ENCODE data around the gene MFAP3L.
A peak's percentile ranks its signal among the peaks of the same experiment; 100 is the strongest.
"Not testable (repeated sequence)": the region's sequence is repeated elsewhere in the genome, so short reads cannot be mapped to it uniquely, and the experiment has no call there.

Gene MFAP3L

GRCh38 chr4:169952236-169953002 lies 73.8 kb downstream of the MFAP3L start:
- H3K4me3 ChIP-seq (ENCODE audit: low read depth, low read length): no peak overlapping the region
- no peak for TF ChIP-seq CTCF (IDR thresholded peaks at IDR 0.05; ENCODE audit: borderline replicate concordance, insufficient read depth, low read depth, low read length)

GRCh38 chr4:169948271-169948670 lies 77.9 kb downstream of the MFAP3L start:
- no peak for TF ChIP-seq CTCF (IDR thresholded peaks at IDR 0.05; ENCODE audit: borderline replicate concordance, insufficient read depth, low read depth, low read length)

GRCh38 chr4:169945636-169946035 lies 80.6 kb downstream of the MFAP3L start:
- TF ChIP-seq CTCF (IDR thresholded peaks at IDR 0.05; ENCODE audit: borderline replicate concordance, insufficient read depth, low read depth, low read length): no peak

More at GRCh38 chr4:169948271-169948670, 77.9 kb downstream of the MFAP3L start:
- no peak overlapping the region for H3K4me3 ChIP-seq (ENCODE audit: low read depth, low read length)

GRCh38 chr4:169943601-169944000 lies 82.6 kb downstream of the MFAP3L start:
- not testable (repeated sequence) for H3K4me3 ChIP-seq (ENCODE audit: low read depth, low read length)

More at GRCh38 chr4:169945636-169946035, 80.6 kb downstream of the MFAP3L start:
- no peak overlapping the region for H3K4me3 ChIP-seq (ENCODE audit: low read depth, low read length)

- no peak overlapping the region for H3K4me3 ChIP-seq (ENCODE audit: low read depth, low read length)
- no peak for TF ChIP-seq CTCF (IDR thresholded peaks at IDR 0.05; ENCODE audit: borderline replicate concordance, insufficient read depth, low read depth, low read length)
Measured at GRCh38 chr4:169941141-169941540, 85.1 kb downstream of the MFAP3L start.

- H3K4me3 ChIP-seq (ENCODE audit: low read depth, low read length): no peak overlapping the region
- 0 out of 2 replicates have a peak, but pooled peaks have one; percentile 13 for TF ChIP-seq CTCF (IDR thresholded peaks at IDR 0.05; ENCODE audit: borderline replicate concordance, insufficient read depth, low read depth, low read length)
Measured at GRCh38 chr4:169940460-169940859, 85.7 kb downstream of the MFAP3L start.
